Ectodermal cell (in vitro differentiated cells): ENCODE results near the gene SPG7. TPM values are rescaled to one million over a fixed set of nuclear protein-coding genes. Genes with fewer than 3 reads are reported as not detected.
"Not testable (repeated sequence)": the region's sequence is repeated elsewhere in the genome, so short reads cannot be mapped to it uniquely, and the experiment has no call there.

Source experiments
- H3K27ac ChIP-seq: 2 replicates; pipeline ENCODE4 v1.7.0; 2013; ENCODE audit warnings: mild to moderate bottlenecking, low read depth, low read length; ENCODE audit not compliant: insufficient read depth, poor library complexity, severe bottlenecking
- H3K27me3 ChIP-seq: 2 replicates; pipeline ENCODE4 v1.7.0; 2013; ENCODE audit warnings: mild to moderate bottlenecking, low read length; ENCODE audit not compliant: insufficient read depth, control insufficient read depth, poor library complexity, severe bottlenecking
- H3K36me3 ChIP-seq: one replicate; pipeline ENCODE4 v1.7.0; 2013; ENCODE audit warnings: low read length; ENCODE audit not compliant: control insufficient read depth, insufficient read depth
- H3K4me1 ChIP-seq: one replicate; pipeline ENCODE4 v1.7.0; 2013; ENCODE audit warnings: low read length; ENCODE audit not compliant: control insufficient read depth, insufficient read depth
- H3K4me3 ChIP-seq: 2 replicates; pipeline ENCODE4 v1.7.0; 2013; ENCODE audit warnings: low read depth, low read length, control low read depth; ENCODE audit not compliant: insufficient read depth
- H3K9me3 ChIP-seq: 2 replicates; pipeline ENCODE4 v1.7.0; 2013; ENCODE audit warnings: mild to moderate bottlenecking, low read length, moderate library complexity; ENCODE audit not compliant: control insufficient read depth
- WGBS, 2 experiments: methylation state at CpG; one replicate each; pipeline ENCODE4 v1.1.7; 2013; ENCODE audit warnings: missing lambda C conversion rate in 2 of 2; 5-methylcytosine and 5-hydroxymethylcytosine counted together
- polyA plus RNA-seq, 4 experiments: library from polyadenylated mRNA; stranded (reverse); fragments of 50-300 nt; gene quantifications; one replicate each; pipeline ENCODE4 v1.2.3, GENCODE V29; 2013

SPG7 gene
- 116 TPM for polyA plus RNA-seq (2013, experiment 1 of 4)
- polyA plus RNA-seq (2013, experiment 2 of 4) = 126 TPM
- 88.6 TPM for polyA plus RNA-seq (2013, experiment 3 of 4)
- 101 TPM for polyA plus RNA-seq (2013, experiment 4 of 4)

- WGBS, 2 experiments = 0% methylated on average over 90 of the region's 90 CpGs
- Histone ChIP-seq H3K27ac (peak within 1 kb of the TSS; percentile 82), H3K27me3 (no peaks in the 10 kb centered on the region), H3K9me3 (no peaks in the 10 kb centered on the region), H3K4me1 (peaks cover 8% of the 10 kb centered on the region), H3K36me3 (peaks cover 14% of the 10 kb centered on the region), H3K4me3 (peak within 1 kb of the TSS; percentile 94)
Observed at GRCh38 chr16:89507834-89508590, at the start of gene SPG7. Gene SPG7 (plus strand): TSS chr16:89508403. CDS start chr16:89508418, 15 bp downstream.

GRCh38 chr16:89458551-89458950 is 49.7 kb upstream of the SPG7 start:
- WGBS, 2 experiments = 94 to 96% methylated on average over 7 of the region's 7 CpGs

GRCh38 chr16:89458967-89459366 is 49.2 kb upstream of the SPG7 start:
- Histone ChIP-seq H3K4me1 (no peaks in the 10 kb centered on the region), H3K27ac (no peak overlapping the region), H3K27me3 (no peaks in the 10 kb centered on the region), H3K36me3 (no peaks in the 10 kb centered on the region), H3K9me3 (no peaks in the 10 kb centered on the region), H3K4me3 (no peak overlapping the region)
- 98 to 100% methylated on average over 2 of the region's 2 CpGs for WGBS, 2 experiments

More at GRCh38 chr16:89458551-89458950, 49.7 kb upstream of the SPG7 start:
- H3K27ac ChIP-seq = no peak overlapping the region
- H3K4me1 ChIP-seq = no peaks in the 10 kb centered on the region
- H3K36me3 ChIP-seq = no peaks in the 10 kb centered on the region
- H3K9me3 ChIP-seq = no peaks in the 10 kb centered on the region
- no peak overlapping the region for H3K4me3 ChIP-seq
- no peaks in the 10 kb centered on the region for H3K27me3 ChIP-seq

- H3K9me3 ChIP-seq = no peaks in the 10 kb centered on the region
- H3K27ac ChIP-seq = no peak overlapping the region
- H3K36me3 ChIP-seq = no peaks in the 10 kb centered on the region
- H3K27me3 ChIP-seq = no peaks in the 10 kb centered on the region
- no peak overlapping the region for H3K4me3 ChIP-seq
- H3K4me1 ChIP-seq = peaks cover 4% of the 10 kb centered on the region
- 93 to 97% methylated on average over 6 of the region's 6 CpGs for WGBS, 2 experiments
Observed at GRCh38 chr16:89460556-89460955, 47.6 kb upstream of the SPG7 start.

- H3K4me1 ChIP-seq = peaks cover 12% of the 10 kb centered on the region
- H3K27me3 ChIP-seq, H3K27ac ChIP-seq, H3K9me3 ChIP-seq, H3K4me3 ChIP-seq, H3K36me3 ChIP-seq: not testable (repeated sequence)
- WGBS, 2 experiments = 92 to 96% methylated on average over 12 of the region's 15 CpGs
Observed at GRCh38 chr16:89461890-89462289, 46.3 kb upstream of the SPG7 start.

- WGBS, 2 experiments = 96% methylated on average over 23 to 29 of the region's 30 CpGs
- not testable (repeated sequence) for H3K27me3 ChIP-seq, H3K27ac ChIP-seq, H3K4me3 ChIP-seq, H3K9me3 ChIP-seq, H3K36me3 ChIP-seq
- H3K4me1 ChIP-seq = peaks cover 12% of the 10 kb centered on the region
Observed at GRCh38 chr16:89462639-89463038, 45.6 kb upstream of the SPG7 start.

- not testable (repeated sequence) for H3K36me3 ChIP-seq, H3K4me3 ChIP-seq
- no CpG with 5 or more reads among the region's 5 CpGs for WGBS, 2 experiments
Observed at GRCh38 chr16:89463312-89463711, 44.9 kb upstream of the SPG7 start.

GRCh38 chr16:89466920-89467319 is 41.3 kb upstream of the SPG7 start:
- no peak overlapping the region for H3K27ac ChIP-seq
- no peaks in the 10 kb centered on the region for H3K9me3 ChIP-seq
- H3K4me1 ChIP-seq = peaks cover 12% of the 10 kb centered on the region
- H3K36me3 ChIP-seq = no peaks in the 10 kb centered on the region
- 92 to 94% methylated on average over 5 of the region's 5 CpGs for WGBS, 2 experiments
- no peak overlapping the region for H3K4me3 ChIP-seq
- H3K27me3 ChIP-seq = no peaks in the 10 kb centered on the region

More at GRCh38 chr16:89463312-89463711, 44.9 kb upstream of the SPG7 start:
- H3K9me3 ChIP-seq, H3K27me3 ChIP-seq, H3K27ac ChIP-seq: not testable (repeated sequence)
- peaks cover 12% of the 10 kb centered on the region for H3K4me1 ChIP-seq

- peaks cover 12% of the 10 kb centered on the region for H3K4me1 ChIP-seq
- 95 to 97% methylated on average over 7 of the region's 7 CpGs for WGBS, 2 experiments
- H3K27ac ChIP-seq = no peak overlapping the region
- H3K27me3 ChIP-seq = no peaks in the 10 kb centered on the region
- H3K36me3 ChIP-seq = no peaks in the 10 kb centered on the region
- no peaks in the 10 kb centered on the region for H3K9me3 ChIP-seq
- H3K4me3 ChIP-seq = no peak overlapping the region
Observed at GRCh38 chr16:89467382-89467781, 40.8 kb upstream of the SPG7 start.

- no peaks in the 10 kb centered on the region for H3K9me3 ChIP-seq
- no peaks in the 10 kb centered on the region for H3K27me3 ChIP-seq
- WGBS, 2 experiments = 85 to 98% methylated on average over 2 of the region's 2 CpGs
- no peak overlapping the region for H3K4me3 ChIP-seq
- H3K4me1 ChIP-seq = no peaks in the 10 kb centered on the region
- H3K36me3 ChIP-seq = no peaks in the 10 kb centered on the region
- H3K27ac ChIP-seq = no peak overlapping the region
Observed at GRCh38 chr16:89472711-89473075, 35.5 kb upstream of the SPG7 start.
